ENCODE results near the gene PAX8.
"Not testable (repeated sequence)": the region's sequence is repeated elsewhere in the genome, so short reads cannot be mapped to it uniquely, and the experiment has no call there.

Gene PAX8

DNA sequence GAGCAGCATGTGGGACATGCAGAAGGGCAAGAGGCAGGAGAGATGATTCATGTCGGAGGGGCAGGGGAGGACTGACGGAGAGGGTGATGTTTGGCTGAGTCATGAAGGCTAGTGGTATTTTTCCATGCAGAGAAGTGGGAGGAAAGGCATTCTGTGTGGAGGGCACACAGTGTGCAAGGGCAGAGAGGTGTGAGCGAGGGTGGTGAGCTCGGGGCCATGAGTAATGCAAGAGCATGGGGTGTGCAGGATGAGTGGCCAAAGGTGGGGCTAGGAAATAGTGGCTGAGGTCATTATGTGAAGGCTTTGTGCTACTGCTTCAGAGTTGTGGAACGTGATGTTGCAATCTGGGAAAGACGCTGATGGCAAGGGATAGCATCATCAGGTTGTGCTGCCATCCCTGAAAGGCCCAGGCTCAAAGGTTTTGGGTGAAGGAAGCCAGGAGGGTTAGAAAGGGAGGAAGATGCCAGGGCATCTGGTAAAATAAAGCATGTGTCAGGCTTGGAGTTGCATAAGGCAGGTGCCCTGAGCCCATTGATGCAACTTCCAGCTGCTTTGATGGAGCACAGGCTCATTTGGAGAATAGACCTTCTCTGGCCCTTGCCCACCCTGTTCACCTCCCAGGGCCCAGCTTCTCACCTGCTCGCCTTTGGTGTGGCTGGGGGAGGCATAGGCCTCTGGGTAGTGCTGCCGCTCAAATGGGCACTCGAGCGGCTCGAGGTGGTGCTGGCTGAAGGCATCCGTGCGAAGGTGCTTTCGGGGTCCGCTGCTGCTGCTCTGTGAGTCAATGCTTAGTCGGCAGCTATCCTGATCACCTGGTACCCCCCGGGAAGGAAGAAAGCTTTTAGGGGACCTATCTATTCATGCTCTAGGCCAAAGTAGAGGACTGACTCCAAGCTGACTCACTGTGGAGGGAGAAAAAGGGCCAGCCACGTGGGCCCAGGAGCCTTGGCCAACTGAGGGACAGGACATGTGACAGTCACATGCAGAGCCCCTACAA lies 37.5 kb downstream of the PAX8 start:
- H3K4me1 ChIP-seq (ENCODE audit: insufficient read depth, low read length) = peaks cover 25% of the 10 kb centered on the region
- H3K9ac ChIP-seq (ENCODE audit: low read length) = no peak overlapping the region
- H3K9me3 ChIP-seq (ENCODE audit: low read length) = no peaks in the 10 kb centered on the region
- no peak overlapping the region for H3K27ac ChIP-seq (ENCODE audit: low read depth, low read length)
- no peaks in the 10 kb centered on the region for H3K27me3 ChIP-seq (ENCODE audit: control insufficient read depth in 1 of 2, insufficient read depth in 2 of 2, low read length in 2 of 2)
- no peak overlapping the region for H3K4me3 ChIP-seq (ENCODE audit: low read depth in 1 of 2, low read length in 2 of 2)
- no peaks in the 10 kb centered on the region for H3K36me3 ChIP-seq (ENCODE audit: insufficient read depth, low read length)

DNA sequence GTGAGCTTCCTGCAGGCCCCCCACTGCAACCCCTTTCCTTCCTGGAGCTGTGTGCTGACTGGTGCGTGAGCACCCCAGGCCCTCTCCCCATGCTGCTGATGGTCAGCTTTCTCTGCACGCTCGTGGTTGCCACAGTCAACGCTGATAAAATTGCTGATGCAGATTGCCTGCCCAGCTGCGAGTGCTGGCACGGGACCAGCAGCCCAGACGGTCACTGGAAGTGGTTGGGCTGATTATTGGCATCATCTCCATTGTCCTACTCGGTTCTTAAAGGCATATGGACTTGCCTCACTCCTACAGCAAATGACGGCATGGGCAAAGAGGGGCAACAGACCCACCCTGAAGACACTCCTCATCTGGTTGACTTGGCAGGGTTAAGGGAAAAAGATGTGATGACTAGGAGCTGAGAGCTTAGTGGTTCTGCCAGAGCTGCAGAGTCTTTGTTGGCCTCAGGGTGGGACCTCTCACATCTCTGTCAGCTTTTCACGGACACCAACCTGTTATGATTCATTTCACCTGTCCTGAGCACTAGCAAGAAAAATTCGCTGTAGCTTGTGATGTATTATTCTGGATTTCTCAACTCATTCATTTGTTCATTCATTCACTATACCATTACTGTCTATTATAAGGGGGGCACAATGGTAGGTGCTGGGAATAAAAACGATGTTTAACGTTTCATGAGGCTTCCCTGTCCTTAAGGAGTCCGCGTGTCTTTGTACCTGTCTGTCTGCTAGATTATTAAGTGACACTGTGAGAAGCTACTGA lies 38.4 kb downstream of the PAX8 start:
- Histone ChIP-seq H3K36me3 (ENCODE audit: insufficient read depth, low read length) (no peaks in the 10 kb centered on the region), H3K4me3 (ENCODE audit: low read depth in 1 of 2, low read length in 2 of 2) (no peak overlapping the region), H3K9ac (ENCODE audit: low read length) (no peak overlapping the region), H3K27me3 (ENCODE audit: control insufficient read depth in 1 of 2, insufficient read depth in 2 of 2, low read length in 2 of 2) (no peaks in the 10 kb centered on the region), H3K27ac (ENCODE audit: low read depth, low read length) (peak overlapping the region; percentile 1), H3K4me1 (ENCODE audit: insufficient read depth, low read length) (peaks cover 25% of the 10 kb centered on the region), H3K9me3 (ENCODE audit: low read length) (no peaks in the 10 kb centered on the region)

DNA sequence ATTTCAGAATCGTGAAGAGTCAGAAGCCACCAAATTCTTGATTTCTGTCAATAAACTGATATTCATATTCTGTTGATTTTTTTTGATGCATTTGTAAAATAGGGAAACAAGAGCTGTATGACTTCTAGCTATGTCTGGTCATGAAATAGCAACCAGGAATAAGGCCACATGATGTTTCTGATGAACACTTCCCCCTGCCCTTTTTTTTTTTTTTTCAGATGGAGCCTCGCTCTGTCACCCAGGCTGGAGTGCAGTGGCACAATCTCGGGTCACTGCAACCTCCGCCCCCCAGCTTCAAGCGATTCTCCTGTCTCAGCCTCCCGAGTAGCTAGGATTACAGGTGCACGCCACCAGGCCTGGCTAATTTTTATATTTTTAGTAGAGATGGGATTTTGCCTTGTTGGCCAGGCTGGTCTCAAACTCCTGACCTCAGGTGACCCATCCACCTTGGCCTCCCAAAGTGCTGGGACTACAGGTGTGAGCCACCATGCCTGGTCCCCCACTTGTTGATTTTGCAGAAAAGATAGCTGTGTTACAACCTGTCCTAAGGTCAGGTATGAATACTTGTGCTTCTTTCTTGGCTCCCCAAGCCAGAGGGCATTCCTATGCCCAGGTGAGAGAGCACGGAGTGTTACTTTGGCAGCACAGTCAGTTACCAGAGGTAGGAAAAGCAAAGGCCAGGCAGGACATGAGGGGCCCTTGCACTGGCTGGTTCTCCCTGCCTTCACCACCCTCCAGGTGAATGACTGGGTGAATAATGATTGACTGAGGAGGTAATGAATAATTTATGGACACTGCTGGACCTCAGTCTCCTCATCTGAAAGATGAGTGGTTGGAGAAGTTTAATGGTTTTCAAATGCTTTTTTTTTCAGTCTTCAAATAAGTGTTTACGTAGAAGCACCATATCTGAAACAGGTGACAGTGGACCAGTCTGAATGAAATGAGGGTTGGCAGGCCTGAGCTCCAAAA lies 39.6 kb downstream of the PAX8 start:
- Histone ChIP-seq H3K4me3 (ENCODE audit: low read depth in 1 of 2, low read length in 2 of 2) (no peak overlapping the region), H3K27ac (ENCODE audit: low read depth, low read length) (no peak overlapping the region), H3K27me3 (ENCODE audit: control insufficient read depth in 1 of 2, insufficient read depth in 2 of 2, low read length in 2 of 2) (no peaks in the 10 kb centered on the region), H3K9me3 (ENCODE audit: low read length) (no peaks in the 10 kb centered on the region), H3K9ac (ENCODE audit: low read length) (no peak overlapping the region), H3K4me1 (ENCODE audit: insufficient read depth, low read length) (peaks cover 25% of the 10 kb centered on the region), H3K36me3 (ENCODE audit: insufficient read depth, low read length) (no peaks in the 10 kb centered on the region)

DNA sequence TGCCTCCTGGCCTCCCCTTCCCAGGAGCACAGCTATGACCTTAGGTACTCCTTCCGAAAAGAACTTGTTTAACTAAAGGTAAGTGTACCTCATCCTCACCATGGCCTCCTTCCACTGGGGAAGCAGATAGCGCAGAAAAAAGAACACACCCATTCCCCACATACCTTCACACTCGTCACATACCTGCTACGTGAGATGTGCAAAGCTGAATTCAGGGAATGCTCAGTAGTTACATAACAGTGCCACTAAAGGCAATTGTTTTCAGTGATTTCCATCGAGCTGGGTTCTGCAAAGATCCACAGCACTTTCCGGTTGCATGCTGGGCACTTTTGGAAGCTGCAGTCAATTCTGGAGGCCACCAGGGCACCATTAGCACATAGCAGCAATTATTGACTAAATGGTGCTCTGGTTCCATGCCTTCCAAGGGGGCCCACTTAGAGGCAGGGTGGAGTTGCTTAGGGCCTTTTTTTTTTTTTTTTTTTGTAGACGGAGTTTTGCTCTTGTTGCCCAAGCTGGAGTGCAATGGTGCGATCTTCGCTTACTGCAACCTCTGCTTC lies 41.0 kb downstream of the PAX8 start:
- no peaks in the 10 kb centered on the region for H3K36me3 ChIP-seq (ENCODE audit: insufficient read depth, low read length)
- H3K4me1 ChIP-seq (ENCODE audit: insufficient read depth, low read length) = peaks cover 25% of the 10 kb centered on the region
- H3K4me3 ChIP-seq (ENCODE audit: low read depth in 1 of 2, low read length in 2 of 2) = no peak overlapping the region
- no peaks in the 10 kb centered on the region for H3K9me3 ChIP-seq (ENCODE audit: low read length)
- H3K27ac ChIP-seq (ENCODE audit: low read depth, low read length) = no peak overlapping the region
- no peaks in the 10 kb centered on the region for H3K27me3 ChIP-seq (ENCODE audit: control insufficient read depth in 1 of 2, insufficient read depth in 2 of 2, low read length in 2 of 2)
- H3K9ac ChIP-seq (ENCODE audit: low read length) = no peak overlapping the region

DNA sequence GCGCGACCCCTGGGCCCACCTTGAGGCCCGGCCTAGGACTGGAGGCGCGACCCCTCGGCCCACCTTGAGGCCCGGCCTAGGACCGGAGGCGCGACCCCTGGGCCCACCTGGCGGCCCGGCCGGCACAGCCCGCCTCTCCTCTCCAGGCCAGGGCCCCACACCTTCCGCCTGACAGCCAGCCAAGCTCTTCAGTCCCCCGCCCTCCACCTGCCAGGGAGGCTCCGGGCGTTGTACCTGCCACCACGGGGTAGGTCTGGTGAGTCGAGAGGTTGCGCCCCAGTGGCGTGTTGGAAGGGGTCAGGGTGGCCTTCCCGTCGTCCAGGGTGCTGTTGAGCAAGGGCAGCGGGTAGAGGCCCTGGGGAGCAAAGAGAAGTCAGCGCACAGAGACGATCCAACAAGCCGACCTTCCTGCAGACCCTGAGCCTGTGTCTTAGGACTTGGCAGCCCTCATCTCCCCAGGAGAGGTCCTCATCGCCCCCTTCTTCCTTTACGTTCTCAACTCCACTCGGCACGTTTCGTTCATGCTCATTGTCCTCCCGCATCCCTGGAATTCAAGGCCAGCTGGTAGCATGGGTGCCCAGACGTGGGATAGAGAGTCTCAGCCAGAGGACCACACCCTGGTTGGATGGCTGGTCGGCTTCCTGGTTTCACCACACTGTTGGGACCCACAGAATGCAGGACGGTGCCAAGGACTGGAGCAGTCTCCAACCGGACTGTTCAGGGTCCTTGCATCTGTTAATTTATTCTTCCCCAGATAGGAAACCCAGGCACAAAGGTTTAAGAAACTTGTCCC lies 42.2 kb downstream of the PAX8 start:
- H3K27ac ChIP-seq (ENCODE audit: low read depth, low read length) = no peak overlapping the region
- H3K9ac ChIP-seq (ENCODE audit: low read length) = no peak overlapping the region
- H3K4me3 ChIP-seq (ENCODE audit: low read depth in 1 of 2, low read length in 2 of 2) = peak overlapping the region in 1 of 2 donors; percentile 43
- no peaks in the 10 kb centered on the region for H3K27me3 ChIP-seq (ENCODE audit: control insufficient read depth in 1 of 2, insufficient read depth in 2 of 2, low read length in 2 of 2)
- H3K4me1 ChIP-seq (ENCODE audit: insufficient read depth, low read length) = peaks cover 25% of the 10 kb centered on the region
- no peaks in the 10 kb centered on the region for H3K36me3 ChIP-seq (ENCODE audit: insufficient read depth, low read length)
- H3K9me3 ChIP-seq (ENCODE audit: low read length) = no peaks in the 10 kb centered on the region

DNA sequence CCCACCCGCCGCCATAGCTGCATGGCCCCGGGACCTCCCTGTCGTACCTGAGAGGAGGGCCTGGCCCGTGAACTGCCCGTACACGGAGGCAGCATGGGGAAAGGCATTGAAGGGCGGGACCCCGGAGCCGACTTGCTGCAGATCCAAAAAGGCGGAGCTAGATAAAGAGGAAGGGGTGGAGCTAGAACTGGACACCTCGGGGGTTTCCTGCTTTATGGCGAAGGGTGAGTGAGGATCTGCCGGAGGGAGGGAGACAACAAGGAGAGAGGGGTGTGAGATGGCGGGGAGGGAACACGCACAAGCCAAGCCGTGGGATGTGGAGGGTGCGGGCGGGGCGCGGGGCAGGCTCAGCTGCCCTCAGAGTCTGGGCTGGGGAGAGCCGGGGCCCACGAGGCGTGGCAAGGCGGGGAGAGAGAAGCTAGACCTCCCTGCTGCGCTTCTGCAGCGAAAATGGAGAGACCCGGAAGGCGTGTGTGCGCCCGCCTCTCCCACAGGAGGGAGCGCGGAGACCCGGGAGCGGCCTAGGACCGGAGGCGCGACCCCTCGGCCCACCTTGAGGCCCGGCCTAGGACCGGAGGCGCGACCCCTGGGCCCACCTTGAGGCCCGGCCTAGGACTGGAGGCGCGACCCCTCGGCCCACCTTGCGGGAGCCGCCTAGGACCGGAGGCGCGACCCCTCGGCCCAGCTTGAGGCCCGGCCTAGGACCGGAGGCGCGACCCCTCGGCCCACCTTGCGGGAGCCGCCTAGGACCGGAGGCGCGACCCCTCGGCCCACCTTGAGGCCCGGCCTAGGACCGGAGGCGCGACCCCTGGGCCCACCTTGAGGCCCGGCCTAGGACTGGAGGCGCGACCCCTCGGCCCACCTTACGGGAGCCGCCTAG lies 43.1 kb downstream of the PAX8 start:
- H3K9me3 ChIP-seq (ENCODE audit: low read length); H3K27me3 ChIP-seq (ENCODE audit: control insufficient read depth in 1 of 2, insufficient read depth in 2 of 2, low read length in 2 of 2); H3K9ac ChIP-seq (ENCODE audit: low read length); H3K36me3 ChIP-seq (ENCODE audit: insufficient read depth, low read length); H3K27ac ChIP-seq (ENCODE audit: low read depth, low read length): not testable (repeated sequence)
- Histone ChIP-seq H3K4me1 (ENCODE audit: insufficient read depth, low read length) (peaks cover 19% of the 10 kb centered on the region), H3K4me3 (ENCODE audit: low read depth in 1 of 2, low read length in 2 of 2) (peak overlapping the region in 1 of 2 donors; percentile 29)

DNA sequence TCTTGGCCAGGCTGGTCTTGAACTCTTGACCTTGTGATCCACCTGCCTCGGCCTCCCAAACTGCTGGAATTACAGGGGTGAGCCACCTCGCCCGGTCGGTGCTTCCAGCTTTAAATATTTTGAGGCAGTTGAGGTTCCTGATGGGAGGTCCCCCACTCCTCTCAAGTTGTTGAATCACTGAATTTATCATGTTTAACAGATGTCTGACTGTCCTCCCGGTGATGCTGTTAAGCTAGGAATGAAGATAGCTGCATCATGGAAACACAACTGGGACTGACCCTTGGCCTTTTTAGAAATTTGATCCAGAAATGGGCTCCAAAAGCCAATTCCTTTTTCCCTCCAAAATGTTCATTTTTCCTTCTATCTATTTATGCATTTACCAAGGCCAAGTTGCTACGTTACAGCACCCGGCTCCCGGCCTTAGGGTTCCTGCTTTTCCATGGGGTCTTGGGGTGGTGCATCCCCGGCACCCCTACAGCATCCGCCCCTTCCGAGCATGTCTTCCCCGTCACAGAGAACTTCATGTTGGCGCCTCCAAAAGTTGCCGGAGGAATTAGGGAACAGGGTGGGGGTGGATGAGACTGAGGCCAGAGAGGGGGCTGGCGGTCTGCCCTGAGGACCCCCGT lies 43.9 kb downstream of the PAX8 start:
- Histone ChIP-seq H3K9ac (ENCODE audit: low read length) (no peak overlapping the region), H3K27me3 (ENCODE audit: control insufficient read depth in 1 of 2, insufficient read depth in 2 of 2, low read length in 2 of 2) (no peaks in the 10 kb centered on the region), H3K27ac (ENCODE audit: low read depth, low read length) (no peak overlapping the region), H3K36me3 (ENCODE audit: insufficient read depth, low read length) (no peaks in the 10 kb centered on the region), H3K9me3 (ENCODE audit: low read length) (no peaks in the 10 kb centered on the region), H3K4me1 (ENCODE audit: insufficient read depth, low read length) (peaks cover 12% of the 10 kb centered on the region), H3K4me3 (ENCODE audit: low read depth in 1 of 2, low read length in 2 of 2) (peak overlapping the region in 1 of 2 donors; percentile 29)

DNA sequence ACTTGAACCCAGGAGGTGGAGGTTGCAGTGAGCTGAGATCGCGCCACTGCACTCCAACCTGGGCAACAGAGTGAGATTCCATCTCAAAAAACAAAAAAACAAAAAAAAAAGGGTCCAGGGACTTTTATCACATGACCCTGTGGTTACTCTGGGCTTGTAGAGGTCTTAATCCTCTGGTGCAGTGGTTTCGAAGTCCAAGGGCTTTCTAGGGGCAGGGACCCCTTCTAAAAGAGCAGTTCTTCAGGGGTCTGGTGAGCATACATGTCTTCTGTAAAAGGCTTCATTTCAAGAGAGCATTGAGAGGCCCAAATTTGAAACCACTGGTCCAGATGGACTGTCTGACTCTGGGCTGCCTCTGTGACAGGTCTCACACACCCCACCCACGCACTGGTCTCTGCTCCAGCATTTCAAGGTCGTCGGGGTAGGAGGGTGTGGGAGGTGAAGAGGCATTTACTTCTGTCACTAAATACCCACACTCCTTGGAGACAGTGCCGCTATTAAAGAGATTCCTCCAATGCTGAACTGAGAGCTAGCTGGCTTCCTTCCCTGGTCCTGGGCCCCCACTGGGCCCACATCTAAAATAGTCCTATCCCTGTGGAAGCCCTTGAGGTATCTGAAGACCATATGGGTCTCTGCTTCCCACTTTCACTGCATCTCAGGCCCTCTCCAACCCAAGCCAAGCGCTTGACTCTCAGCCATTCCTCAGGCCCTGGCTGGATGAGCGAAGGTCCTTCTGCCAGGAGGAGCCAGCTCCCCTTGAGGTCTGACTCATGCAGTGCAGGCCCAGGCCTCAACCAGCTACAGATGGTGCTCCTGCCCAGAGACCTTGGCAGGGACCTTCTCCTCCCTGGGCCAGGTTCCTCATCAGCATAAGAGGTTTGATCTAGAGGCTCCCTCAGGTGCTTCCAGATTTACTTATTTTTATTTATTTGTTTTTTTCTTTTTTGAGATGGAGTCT lies 44.8 kb downstream of the PAX8 start:
- Histone ChIP-seq H3K27ac (ENCODE audit: low read depth, low read length) (no peak overlapping the region), H3K27me3 (ENCODE audit: control insufficient read depth in 1 of 2, insufficient read depth in 2 of 2, low read length in 2 of 2) (no peaks in the 10 kb centered on the region), H3K36me3 (ENCODE audit: insufficient read depth, low read length) (no peaks in the 10 kb centered on the region), H3K4me3 (ENCODE audit: low read depth in 1 of 2, low read length in 2 of 2) (no peak overlapping the region), H3K9ac (ENCODE audit: low read length) (no peak overlapping the region), H3K4me1 (ENCODE audit: insufficient read depth, low read length) (peaks cover 8% of the 10 kb centered on the region), H3K9me3 (ENCODE audit: low read length) (no peaks in the 10 kb centered on the region)

DNA sequence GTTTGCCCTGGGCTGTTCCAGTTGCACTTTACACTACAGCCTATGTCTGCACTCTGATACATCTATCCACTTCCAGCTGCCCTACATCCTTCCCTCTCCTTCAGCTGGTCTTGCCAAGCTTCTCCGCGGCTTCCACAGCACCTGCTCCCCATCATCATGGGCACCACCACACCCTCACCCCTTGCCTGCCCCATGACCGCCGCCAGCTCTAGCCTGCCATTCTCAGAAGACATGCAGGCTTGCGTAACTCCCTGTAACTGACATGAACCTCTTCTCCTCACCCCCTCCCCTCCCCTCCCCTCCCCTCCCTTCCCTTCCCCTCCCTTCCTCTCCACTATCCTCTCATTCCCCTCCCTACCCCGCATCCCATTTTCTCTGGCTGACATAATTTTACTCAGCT lies 46.0 kb downstream of the PAX8 start:
- H3K27me3 ChIP-seq (ENCODE audit: control insufficient read depth in 1 of 2, insufficient read depth in 2 of 2, low read length in 2 of 2) = no peaks in the 10 kb centered on the region
- no peak overlapping the region for H3K9ac ChIP-seq (ENCODE audit: low read length)
- peaks cover 8% of the 10 kb centered on the region for H3K4me1 ChIP-seq (ENCODE audit: insufficient read depth, low read length)
- H3K4me3 ChIP-seq (ENCODE audit: low read depth in 1 of 2, low read length in 2 of 2) = no peak overlapping the region
- H3K27ac ChIP-seq (ENCODE audit: low read depth, low read length) = no peak overlapping the region
- no peaks in the 10 kb centered on the region for H3K9me3 ChIP-seq (ENCODE audit: low read length)
- H3K36me3 ChIP-seq (ENCODE audit: insufficient read depth, low read length) = no peaks in the 10 kb centered on the region

Measured in muscle layer of colon (tissue), 2 donors.